Daoy (cell line): Measurements from ENCODE around the gene HUS1. TPM values are rescaled to one million over a fixed set of nuclear protein-coding genes. Genes with fewer than 3 reads are reported as not detected.
"Not testable (repeated sequence)": the region's sequence is repeated elsewhere in the genome, so short reads cannot be mapped to it uniquely, and the experiment has no call there.

ENCODE experiments used
- DNase-seq: peaks from one replicate; pipeline ENCODE4 v3.0.0-alpha.2; 2015; ENCODE audit warnings: low read depth
- total RNA-seq: library from RNA; depleted of rRNA; stranded (reverse); fragments of >200 nt; shearing (Covaris generic); gene quantifications from 2 replicates; pipeline ENCODE4 v1.2.3, GENCODE V29; 2014; rRNA removed

The HUS1 gene
- total RNA-seq = 35.7 and 55.8 TPM in 2 replicates

DNA sequence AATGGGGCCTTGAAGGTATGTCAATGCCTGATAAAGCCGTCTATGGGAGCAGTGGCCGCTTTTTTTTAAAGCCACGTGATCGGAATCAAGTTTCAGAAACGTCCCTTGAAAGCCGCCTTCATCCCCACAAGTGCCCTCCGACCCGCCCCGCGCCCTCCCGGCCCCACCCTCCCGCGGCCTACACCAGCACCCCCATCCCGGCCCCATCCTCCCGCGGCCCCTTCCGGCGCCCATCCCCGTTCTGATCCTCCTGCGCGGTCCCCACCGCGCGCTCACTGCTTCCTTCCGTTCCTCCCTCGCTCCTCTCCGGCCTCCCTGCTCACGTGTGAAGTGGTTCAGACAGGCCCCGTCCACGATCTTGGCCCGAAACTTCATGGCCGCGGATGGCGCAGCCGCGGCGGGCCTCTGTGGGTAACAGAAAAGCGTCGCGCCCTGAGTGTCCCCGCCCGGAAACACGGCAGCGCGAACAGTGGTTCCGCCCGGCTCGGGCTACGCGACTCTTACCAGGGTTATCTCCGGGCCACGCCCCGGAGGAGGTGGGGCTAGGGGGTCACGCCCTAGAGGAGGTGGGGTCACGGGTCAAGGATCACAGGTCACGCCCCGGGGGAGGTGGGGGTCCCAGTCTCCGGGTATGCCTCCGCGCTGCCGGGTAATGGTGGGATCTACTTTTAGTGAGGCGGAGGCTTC, at the start of gene HUS1:
TSS of gene HUS1 (minus strand) at position 471 of the 687 bp plus-strand sequence. CDS start at position 375, 96 bp downstream.
- peak; percentile 97 for DNase-seq

- DNase-seq = no peak
These were observed 49.5 kb upstream of the HUS1 start, which contains the start of gene SUN3 for GRCh38 chr7:48028938-48029337. Gene SUN3, minus strand, starts transcription at chr7:48029107. Its CDS starts 169 bp downstream, at chr7:48028938.

GRCh38 chr7:48025624-48026023, 46.2 kb upstream of the HUS1 start:
- no peak for DNase-seq

GRCh38 chr7:48017674-48018073, 38.3 kb upstream of the HUS1 start:
- no peak for DNase-seq

GRCh38 chr7:48016641-48017040, 37.2 kb upstream of the HUS1 start:
- DNase-seq = no peak

DNA sequence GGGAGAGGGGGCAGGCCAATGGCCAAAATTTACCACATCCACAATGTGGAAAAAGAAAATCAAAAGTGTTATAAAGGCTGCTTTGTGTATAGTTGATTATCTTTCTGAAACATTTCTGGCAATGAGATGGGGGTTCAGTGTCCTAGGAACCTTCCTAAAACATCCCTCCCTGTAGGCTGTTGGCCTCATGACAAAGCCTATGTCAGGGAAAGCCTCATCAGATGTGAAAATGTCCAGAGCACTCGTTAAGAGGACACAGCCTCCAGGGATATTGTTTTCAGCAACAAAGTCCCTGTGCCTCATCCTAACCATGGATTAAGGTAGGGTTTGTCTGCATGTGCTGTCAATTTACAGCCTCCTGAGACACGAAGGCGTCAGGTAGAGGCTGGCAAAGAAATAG, 32.5 kb upstream of the HUS1 start:
- no peak for DNase-seq

- DNase-seq = no peak
These were observed 31.9 kb upstream of the HUS1 start for GRCh38 chr7:48011323-48011722.

DNA sequence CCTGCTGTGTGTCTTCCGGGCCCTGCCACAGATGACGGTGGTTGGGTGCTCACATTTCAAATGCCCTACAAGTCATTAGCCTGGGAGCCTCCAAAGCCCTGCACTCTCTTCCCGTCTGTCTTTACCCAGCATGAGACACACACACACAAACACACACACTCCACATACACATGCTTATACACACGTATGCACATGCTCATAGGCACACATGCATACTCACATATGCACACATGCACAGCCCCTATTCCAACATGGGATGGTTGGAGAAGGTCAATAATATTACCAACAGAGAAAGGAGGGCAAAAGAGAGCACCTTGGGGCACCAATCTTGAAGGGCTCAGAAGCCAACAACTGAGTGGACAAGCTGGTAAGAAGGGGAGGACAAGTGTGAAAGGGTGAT, 30.5 kb upstream of the HUS1 start:
- DNase-seq = no peak

- DNase-seq = no peak
These were observed 29.8 kb upstream of the HUS1 start for GRCh38 chr7:48009257-48009656.

- DNase-seq = no peak
These were observed 27.5 kb upstream of the HUS1 start for GRCh38 chr7:48006866-48007265.

GRCh38 chr7:48004638-48005037, 25.2 kb upstream of the HUS1 start:
- no peak for DNase-seq

DNA sequence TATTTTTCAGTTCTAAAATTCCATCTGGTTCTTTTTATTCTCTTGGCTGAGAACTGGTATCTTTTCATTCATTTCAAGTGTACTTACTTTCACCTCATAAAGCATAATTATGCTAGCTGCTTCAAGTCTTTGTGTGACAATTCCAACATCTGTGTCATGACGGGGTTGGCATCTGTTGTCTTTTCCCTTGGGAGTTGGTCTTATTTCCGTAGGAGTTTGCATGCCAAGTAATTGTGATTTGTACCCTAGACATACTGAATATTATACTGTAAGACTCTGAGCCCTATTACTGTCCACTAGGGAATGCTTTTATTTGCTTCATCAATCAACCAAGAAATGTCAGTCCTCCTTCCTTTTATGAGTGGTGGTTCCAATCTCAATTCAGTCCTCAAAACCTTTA, 24.6 kb upstream of the HUS1 start:
- DNase-seq = no peak

DNA sequence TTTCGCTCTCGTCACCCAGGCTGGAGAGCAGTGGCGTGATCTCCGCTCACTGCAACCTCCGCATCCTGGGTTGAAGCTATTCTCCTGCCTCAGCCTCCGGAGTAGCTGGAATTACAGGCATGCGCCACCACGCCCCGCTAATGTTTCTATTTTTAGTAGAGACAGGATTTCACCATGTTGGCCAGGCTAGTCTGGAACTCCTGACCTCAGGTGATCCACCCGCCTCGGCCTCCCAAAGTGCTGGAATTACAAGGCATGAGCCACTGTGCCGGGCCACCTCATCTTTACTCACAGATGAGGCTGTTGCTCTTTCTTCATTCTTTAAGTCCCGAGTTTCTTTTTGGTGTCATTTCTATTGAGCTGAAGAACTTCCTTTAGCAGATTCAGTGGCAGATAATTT, 20.7 kb upstream of the HUS1 start:
- DNase-seq = peak; percentile 76

GRCh38 chr7:47999413-47999812, 20.0 kb upstream of the HUS1 start:
- no peak for DNase-seq

- DNase-seq = no peak
These were observed 13.0 kb upstream of the HUS1 start for GRCh38 chr7:47992446-47992845.

DNA sequence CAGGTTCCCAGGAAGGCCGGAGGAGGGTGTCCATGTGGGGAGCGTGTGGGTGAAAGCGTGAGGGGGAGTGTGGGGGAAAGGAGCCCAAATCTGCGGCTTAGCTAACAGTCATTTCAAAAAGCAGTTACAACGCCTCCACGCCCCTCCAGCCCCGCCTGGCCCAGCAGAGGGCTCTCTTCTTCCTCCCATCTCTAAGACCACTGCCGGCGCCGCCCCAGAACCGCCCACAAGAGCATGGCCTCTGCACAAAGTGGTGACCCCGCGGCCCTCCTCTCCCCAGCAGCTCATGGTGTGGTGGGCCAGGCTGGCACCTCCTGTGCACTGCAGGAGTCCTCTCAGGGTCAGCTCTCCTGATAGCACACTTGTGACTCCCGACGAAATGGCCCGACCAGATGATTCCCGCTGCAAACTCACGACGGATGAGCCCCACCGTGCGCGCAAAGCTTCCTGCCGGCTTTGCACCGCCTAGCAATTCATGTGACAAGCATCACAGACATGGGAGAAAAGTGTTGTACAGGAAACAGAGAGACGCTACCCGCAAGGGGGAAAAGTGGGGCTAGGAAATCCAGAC, 12.4 kb upstream of the HUS1 start:
- peak; percentile 91 for DNase-seq

DNA sequence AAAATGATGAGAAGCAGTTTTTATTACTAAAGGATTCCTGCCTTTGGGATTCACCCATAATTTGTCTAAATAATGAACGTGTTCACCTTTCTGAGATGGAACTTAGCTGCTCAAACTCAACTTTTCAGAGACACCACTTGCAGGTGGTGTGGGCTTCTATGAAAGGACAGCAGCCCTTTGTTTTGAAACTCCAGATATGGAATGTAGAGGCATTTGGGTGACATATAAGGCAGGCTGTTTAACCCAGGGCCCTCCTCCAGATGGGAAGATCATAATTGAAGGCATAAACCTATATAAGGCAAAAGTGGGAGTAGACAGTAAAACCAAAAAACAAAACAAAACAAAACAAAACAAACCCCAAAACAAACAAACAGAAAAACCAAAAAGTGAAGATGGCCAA, 11.9 kb upstream of the HUS1 start:
- DNase-seq = no peak

DNA sequence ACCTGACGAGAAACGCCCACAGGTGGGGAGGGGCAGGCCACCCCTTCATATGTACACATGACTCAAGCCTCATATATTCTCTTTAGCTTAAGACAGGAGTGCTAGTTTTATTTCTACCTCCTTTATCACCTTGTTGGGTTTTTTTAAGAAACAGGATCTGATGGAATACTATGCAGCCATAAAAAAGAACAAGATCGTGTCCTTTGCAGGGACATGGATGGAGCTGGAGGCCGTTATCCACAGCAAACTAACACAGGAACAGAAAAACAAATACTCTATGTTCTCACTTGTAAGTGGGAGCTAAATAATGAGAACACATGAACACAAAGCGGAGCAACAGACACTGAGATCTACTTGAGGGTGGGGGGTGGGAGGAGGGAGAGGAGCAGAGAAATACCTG, 11.2 kb upstream of the HUS1 start:
- no peak for DNase-seq

- DNase-seq = not testable (repeated sequence)
These were observed 10.4 kb upstream of the HUS1 start for GRCh38 chr7:47989607-47990400.

GRCh38 chr7:47988496-47989386, 9.3 kb upstream of the HUS1 start:
- DNase-seq = no peak

GRCh38 chr7:47982610-47983009, 3.2 kb upstream of the HUS1 start:
- no peak for DNase-seq

GRCh38 chr7:47980648-47981047, 1.2 kb upstream of the HUS1 start:
- DNase-seq = not testable (repeated sequence)
